ENCODE results near the gene DPP9. TPM values are rescaled to one million over a fixed set of nuclear protein-coding genes. Genes with fewer than 3 reads are reported as not detected.

Gene DPP9
- total RNA-seq, 6 experiments from 2014 or later: 68.4 to 82.2 (median 80.1) TPM

DNA sequence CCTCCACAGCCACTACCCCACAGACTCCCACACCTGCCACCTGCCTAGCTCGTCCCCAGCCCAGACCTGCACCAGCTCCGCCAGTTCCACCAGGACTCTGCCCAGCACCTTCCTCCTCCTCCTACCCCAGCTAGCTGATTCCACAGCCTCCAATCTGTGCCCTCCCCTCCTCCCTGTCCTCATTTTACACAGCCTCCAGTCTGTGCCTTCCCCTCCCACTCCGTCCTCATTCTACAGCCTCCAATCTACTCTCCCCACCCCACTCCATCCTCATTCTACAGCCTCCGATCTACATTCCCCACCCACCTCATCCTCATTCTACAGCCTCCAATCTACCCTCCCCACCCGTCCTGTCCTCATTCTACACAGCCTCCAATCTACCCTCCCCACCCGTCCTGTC is 60.8 kb downstream of the DPP9 start:
- DNase-seq: no peak
- peaks cover 6% of the 10 kb centered on the region for H3K4me1 Mint-ChIP-seq (ENCODE audit: low read depth)
- H3K27me3 Mint-ChIP-seq (ENCODE audit: insufficient read depth): no peaks in the 10 kb centered on the region; the same call in 1 of the 2 replicates
- H3K36me3 Mint-ChIP-seq (ENCODE audit: low read depth): peaks cover 16% of the 10 kb centered on the region
- TF ChIP-seq, protein P1, sequence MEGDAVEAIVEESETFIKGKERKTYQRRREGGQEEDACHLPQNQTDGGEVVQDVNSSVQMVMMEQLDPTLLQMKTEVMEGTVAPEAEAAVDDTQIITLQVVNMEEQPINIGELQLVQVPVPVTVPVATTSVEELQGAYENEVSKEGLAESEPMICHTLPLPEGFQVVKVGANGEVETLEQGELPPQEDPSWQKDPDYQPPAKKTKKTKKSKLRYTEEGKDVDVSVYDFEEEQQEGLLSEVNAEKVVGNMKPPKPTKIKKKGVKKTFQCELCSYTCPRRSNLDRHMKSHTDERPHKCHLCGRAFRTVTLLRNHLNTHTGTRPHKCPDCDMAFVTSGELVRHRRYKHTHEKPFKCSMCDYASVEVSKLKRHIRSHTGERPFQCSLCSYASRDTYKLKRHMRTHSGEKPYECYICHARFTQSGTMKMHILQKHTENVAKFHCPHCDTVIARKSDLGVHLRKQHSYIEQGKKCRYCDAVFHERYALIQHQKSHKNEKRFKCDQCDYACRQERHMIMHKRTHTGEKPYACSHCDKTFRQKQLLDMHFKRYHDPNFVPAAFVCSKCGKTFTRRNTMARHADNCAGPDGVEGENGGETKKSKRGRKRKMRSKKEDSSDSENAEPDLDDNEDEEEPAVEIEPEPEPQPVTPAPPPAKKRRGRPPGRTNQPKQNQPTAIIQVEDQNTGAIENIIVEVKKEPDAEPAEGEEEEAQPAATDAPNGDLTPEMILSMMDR (IDR thresholded peaks at IDR 0.05): no peak
- no peak overlapping the region for H3K4me3 Mint-ChIP-seq
- H3K9me3 Mint-ChIP-seq: no peaks in the 10 kb centered on the region
- no peak overlapping the region for H3K27ac Mint-ChIP-seq

DNA sequence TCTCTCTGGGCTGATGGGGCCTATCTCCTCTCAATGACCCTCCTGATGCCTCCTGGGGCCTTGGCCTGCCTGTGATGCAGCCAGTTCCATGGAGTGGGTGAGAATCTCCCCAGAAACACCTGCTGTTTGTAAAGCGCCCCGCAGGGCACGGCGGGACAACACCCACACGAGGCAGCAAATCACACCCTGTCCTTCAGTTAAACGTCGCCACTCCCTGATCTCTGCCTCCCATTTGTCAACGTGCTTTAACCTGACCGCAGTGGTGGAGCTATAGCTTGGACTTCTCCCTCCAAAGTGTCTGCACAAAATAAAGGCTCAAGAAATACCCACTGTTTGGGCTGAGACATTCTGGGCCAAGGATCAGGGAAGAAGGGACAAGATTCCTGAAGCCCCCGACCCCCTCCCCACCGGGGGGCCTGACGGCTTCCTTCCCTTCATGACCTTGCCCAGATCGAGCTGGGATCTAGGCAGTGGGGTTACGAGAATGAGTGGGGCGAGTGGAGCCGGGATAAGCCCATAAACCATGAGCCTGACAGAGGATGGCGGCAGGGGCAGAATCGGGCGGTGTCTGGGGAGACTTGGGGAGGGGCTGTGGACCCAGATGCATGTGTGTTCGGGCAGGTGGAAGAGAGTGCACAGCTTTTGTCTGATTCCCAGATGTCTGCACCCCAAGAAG is 61.5 kb downstream of the DPP9 start:
- DNase-seq: no peak
- H3K27me3 Mint-ChIP-seq (ENCODE audit: insufficient read depth): no peaks in the 10 kb centered on the region; the same call in 1 of the 2 replicates
- no peak overlapping the region for H3K4me3 Mint-ChIP-seq
- H3K36me3 Mint-ChIP-seq (ENCODE audit: low read depth): peaks cover 16% of the 10 kb centered on the region
- TF ChIP-seq, protein P1 (IDR thresholded peaks at IDR 0.05): no peak
- no peaks in the 10 kb centered on the region for H3K9me3 Mint-ChIP-seq
- peaks cover 6% of the 10 kb centered on the region for H3K4me1 Mint-ChIP-seq (ENCODE audit: low read depth)
- 0 out of 2 replicates have a peak overlapping the region, but pooled peaks have one; percentile 17 for H3K27ac Mint-ChIP-seq

DNA sequence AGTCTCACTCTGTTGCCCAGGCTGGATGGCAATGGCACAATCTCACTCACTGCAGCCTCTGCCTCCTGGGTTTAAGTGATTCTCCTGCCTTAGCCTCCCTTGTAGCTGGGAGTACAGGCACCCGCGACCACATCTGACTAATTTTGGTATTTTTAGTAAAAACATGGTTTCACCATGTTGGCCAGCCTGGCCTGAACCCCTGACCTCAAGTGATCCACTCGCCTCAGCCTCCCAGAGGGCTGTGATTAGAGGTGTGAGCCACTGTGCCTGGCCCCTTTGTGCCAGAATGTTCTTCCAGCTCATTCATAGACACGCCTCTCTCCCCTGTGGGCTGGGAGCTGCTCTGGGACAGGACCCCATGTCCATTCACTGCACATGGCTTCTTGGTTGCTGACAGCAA is 62.6 kb downstream of the DPP9 start:
- Mint-ChIP-seq H3K4me3 (no peak overlapping the region), H3K27ac (peak overlapping the region; percentile 33; the same call in 1 of the 2 replicates), H3K9me3 (no peaks in the 10 kb centered on the region), H3K36me3 (ENCODE audit: low read depth) (peaks cover 16% of the 10 kb centered on the region), H3K27me3 (ENCODE audit: insufficient read depth) (no peaks in the 10 kb centered on the region; the same call in 1 of the 2 replicates), H3K4me1 (ENCODE audit: low read depth) (peaks cover 6% of the 10 kb centered on the region)
- DNase-seq: no peak
- TF ChIP-seq, protein P1 (IDR thresholded peaks at IDR 0.05): no peak

DNA sequence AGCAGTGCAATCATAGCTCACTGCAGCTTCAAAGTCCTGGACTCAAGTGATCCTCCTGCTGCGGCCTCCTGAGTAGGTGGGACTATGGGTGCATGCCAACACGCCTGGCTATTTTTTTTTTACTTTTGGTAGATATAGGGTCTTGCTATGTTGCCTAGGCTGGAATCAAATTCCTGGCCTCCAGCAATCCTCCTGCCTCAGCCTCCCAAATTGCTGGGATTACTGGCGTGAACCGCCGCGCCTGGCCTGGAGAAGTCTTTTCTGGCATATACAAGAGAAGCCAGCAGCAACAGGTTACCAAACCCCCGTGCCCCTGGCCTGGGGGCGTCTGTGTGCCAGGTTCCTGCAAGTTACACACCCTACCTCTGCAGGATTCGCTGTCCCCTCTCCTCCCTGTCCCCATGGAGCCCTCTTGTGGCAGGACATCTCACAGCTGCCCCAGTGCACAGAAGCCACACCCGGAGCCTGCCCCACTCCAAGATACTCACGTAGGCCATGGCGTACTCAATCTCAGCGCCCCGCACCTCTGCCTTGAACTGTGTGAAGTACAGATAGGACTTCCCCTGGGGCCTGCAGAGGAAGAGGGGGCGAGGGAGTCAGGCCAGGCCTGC is 63.4 kb downstream of the DPP9 start:
- DNase-seq: no peak
- Mint-ChIP-seq H3K27me3 (ENCODE audit: insufficient read depth) (no peaks in the 10 kb centered on the region; the same call in 1 of the 2 replicates), H3K27ac (no peak overlapping the region)

DNA sequence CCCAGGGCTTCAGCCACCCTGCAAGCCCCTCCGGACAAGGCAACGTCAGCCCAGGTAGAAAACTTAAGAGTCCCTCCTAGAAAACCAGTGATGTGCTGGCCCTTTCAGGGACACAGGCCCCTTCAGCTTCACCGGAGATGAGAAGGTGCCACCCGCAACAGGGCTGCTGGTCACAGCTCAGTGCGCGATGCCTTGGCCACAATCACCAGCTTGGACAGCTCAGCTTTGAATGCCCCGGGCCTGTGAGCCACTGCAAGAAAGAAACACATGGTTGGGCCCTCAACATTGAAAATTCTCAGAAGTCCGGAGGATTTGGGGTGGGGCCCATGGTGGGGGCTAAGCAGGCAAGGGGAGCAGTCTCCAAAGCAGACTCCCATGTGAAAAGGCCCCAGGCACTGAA is 65.8 kb downstream of the DPP9 start:
- Mint-ChIP-seq H3K27ac (no peak overlapping the region), H3K4me3 (no peak overlapping the region), H3K4me1 (ENCODE audit: low read depth) (peaks cover 6% of the 10 kb centered on the region), H3K36me3 (ENCODE audit: low read depth) (peaks cover 26% of the 10 kb centered on the region), H3K27me3 (ENCODE audit: insufficient read depth) (no peaks in the 10 kb centered on the region; the same call in 1 of the 2 replicates), H3K9me3 (no peaks in the 10 kb centered on the region)
- TF ChIP-seq, protein P1 (IDR thresholded peaks at IDR 0.05): no peak
- DNase-seq: no peak

More for the DNA sequence above, 63.4 kb downstream of the DPP9 start:
- H3K9me3 Mint-ChIP-seq: no peaks in the 10 kb centered on the region
- H3K4me1 Mint-ChIP-seq (ENCODE audit: low read depth): peaks cover 6% of the 10 kb centered on the region
- H3K4me3 Mint-ChIP-seq: no peak overlapping the region
- TF ChIP-seq, protein P1 (IDR thresholded peaks at IDR 0.05): peak; percentile 56
- H3K36me3 Mint-ChIP-seq (ENCODE audit: low read depth): peaks cover 16% of the 10 kb centered on the region
